A673 (cell line): ENCODE data around the gene ODAD2. TPM values are rescaled to one million over a fixed set of nuclear protein-coding genes. Genes with fewer than 3 reads are reported as not detected.

Experiments used
- BruUV-seq: library from RNA; stranded (reverse); fragments of 400-500 nt; replicated peaks from 2 replicates; lab custom pipeline; 2021; lab: Mats Ljungman, UMichigan
- CTCF ChIA-PET: fragments of 300-600 bp; sonication (Branson Sonifier 250); formaldehyde crosslinking; loops from one replicate; lab custom pipeline; 2022; ENCODE audit warnings: antibody characterized with exemption; lab: Charles Lee
- POLR2A ChIA-PET: fragments of 300-600 bp; sonication (Branson Sonifier 250); formaldehyde crosslinking; loops from one replicate; lab custom pipeline; 2022; ENCODE audit warnings: antibody characterized with exemption; ENCODE audit not compliant: low non-redundant PET; lab: Charles Lee
- DNase-seq: peaks from one replicate; pipeline ENCODE4 v3.0.0-alpha.2; 2015; ENCODE audit warnings: low spot score
- H3K27ac ChIP-seq: fragments of 200-600 bp; sonication (generic); 2 replicates; pipeline ENCODE4 v1.5.1; 2016; ENCODE audit warnings: mixed run types, low read depth, mild to moderate bottlenecking, mixed read lengths, antibody characterized with exemption, low read length; ENCODE audit not compliant: poor library complexity, severe bottlenecking
- H3K27me3 ChIP-seq: fragments of 200-600 bp; sonication (generic); replicated peaks from 2 replicates; pipeline ENCODE4 v1.6.1; 2017; ENCODE audit warnings: mixed run types, low read depth, mild to moderate bottlenecking, mixed read lengths, antibody characterized with exemption, low read length; ENCODE audit not compliant: insufficient read depth, poor library complexity
- H3K36me3 ChIP-seq: fragments of 200-600 bp; sonication (generic); 2 replicates; pipeline ENCODE4 v1.6.1; 2016; ENCODE audit warnings: mixed run types, mild to moderate bottlenecking, mixed read lengths, antibody characterized with exemption, low read length; ENCODE audit not compliant: insufficient read depth, poor library complexity, severe bottlenecking
- H3K4me1 ChIP-seq: fragments of 200-600 bp; sonication (generic); 2 replicates; pipeline ENCODE4 v1.6.1; 2017; ENCODE audit warnings: mixed run types, mild to moderate bottlenecking, mixed read lengths, antibody characterized with exemption, low read length; ENCODE audit not compliant: insufficient read depth, poor library complexity, severe bottlenecking
- H3K4me3 ChIP-seq: fragments of 200-600 bp; sonication (generic); 2 replicates; pipeline ENCODE4 v1.5.1; 2016; ENCODE audit warnings: low read depth, mixed run types, mild to moderate bottlenecking, mixed read lengths, low read length; ENCODE audit not compliant: poor library complexity, severe bottlenecking
- H3K9me3 ChIP-seq: fragments of 200-600 bp; sonication (generic); 2 replicates; pipeline ENCODE4 v1.6.1; 2016; ENCODE audit warnings: mixed run types, low read depth, mild to moderate bottlenecking, mixed read lengths, antibody characterized with exemption, low read length; ENCODE audit not compliant: poor library complexity, severe bottlenecking
- EZH2 ChIP-seq: fragments of 200-600 bp; sonication (generic); IDR thresholded peaks from 2 replicates; pipeline ENCODE4 v1.6.1; 2017; ENCODE audit warnings: borderline replicate concordance, low read depth, mild to moderate bottlenecking, mixed read lengths, antibody characterized with exemption, low read length; ENCODE audit not compliant: poor library complexity, severe bottlenecking
- intact Hi-C: fragments of 100-400 bp; cut with micrococcal nuclease; formaldehyde crosslinking; loops from one replicate; pipeline ENCODE4 v1.10.0; 2022; ENCODE audit not compliant: unreplicated experiment
- total RNA-seq: library from RNA; stranded (reverse); gene quantifications from 2 replicates; pipeline ENCODE4 v1.2.3, GENCODE V29; 2021
- TF ChIP-seq, protein P1 (sequence below): fragments of 300-800, 200-600 bp; sonication (generic); conservative IDR thresholded peaks from 2 replicates; pipeline ENCODE4 v1.5.1; 2017; ENCODE audit warnings: low read depth, mild to moderate bottlenecking, antibody characterized with exemption, low read length, moderate library complexity, mixed read lengths

Gene ODAD2
- total RNA-seq, 1 experiment from 2014 or later: 1.2 TPM

DNA sequence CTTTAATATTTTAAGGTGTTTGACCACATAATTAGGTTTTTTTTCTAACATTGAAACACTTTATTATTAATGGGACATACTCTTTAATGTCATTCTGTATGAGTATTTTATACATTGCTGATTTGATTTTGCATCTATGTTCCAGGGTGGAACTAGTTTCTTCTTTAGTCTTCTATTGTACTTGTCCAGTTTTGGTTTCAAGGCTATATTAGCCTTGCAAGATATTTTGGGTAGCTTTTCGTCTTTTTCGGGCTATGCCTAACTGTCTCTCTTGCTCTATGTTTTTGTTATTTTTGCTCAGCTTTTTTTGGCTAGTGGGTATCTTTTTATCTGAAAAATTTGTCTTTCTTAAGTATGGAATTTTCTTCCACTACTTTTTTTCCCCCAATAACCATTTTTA, 214.6 kb downstream of the ODAD2 start:
- TF ChIP-seq EZH2: no peak
- TF ChIP-seq, protein P1, sequence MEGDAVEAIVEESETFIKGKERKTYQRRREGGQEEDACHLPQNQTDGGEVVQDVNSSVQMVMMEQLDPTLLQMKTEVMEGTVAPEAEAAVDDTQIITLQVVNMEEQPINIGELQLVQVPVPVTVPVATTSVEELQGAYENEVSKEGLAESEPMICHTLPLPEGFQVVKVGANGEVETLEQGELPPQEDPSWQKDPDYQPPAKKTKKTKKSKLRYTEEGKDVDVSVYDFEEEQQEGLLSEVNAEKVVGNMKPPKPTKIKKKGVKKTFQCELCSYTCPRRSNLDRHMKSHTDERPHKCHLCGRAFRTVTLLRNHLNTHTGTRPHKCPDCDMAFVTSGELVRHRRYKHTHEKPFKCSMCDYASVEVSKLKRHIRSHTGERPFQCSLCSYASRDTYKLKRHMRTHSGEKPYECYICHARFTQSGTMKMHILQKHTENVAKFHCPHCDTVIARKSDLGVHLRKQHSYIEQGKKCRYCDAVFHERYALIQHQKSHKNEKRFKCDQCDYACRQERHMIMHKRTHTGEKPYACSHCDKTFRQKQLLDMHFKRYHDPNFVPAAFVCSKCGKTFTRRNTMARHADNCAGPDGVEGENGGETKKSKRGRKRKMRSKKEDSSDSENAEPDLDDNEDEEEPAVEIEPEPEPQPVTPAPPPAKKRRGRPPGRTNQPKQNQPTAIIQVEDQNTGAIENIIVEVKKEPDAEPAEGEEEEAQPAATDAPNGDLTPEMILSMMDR: no peak
- no peaks in the 10 kb centered on the region for H3K36me3 ChIP-seq
- no peaks in the 10 kb centered on the region for H3K9me3 ChIP-seq
- no TSS peak for BruUV-seq
- no peak overlapping the region for H3K27ac ChIP-seq
- no peak for DNase-seq
- H3K4me1 ChIP-seq: no peaks in the 10 kb centered on the region
- intact Hi-C loops: loop anchor here (5.0 to 10.0 kb wide), 2 partner anchors 393 to 451 kb away; no protein-coding TSS in a partner anchor
- H3K4me3 ChIP-seq: no peak overlapping the region
- peaks cover 26% of the 10 kb centered on the region for H3K27me3 ChIP-seq
- CTCF ChIA-PET: interaction anchor here (0.6 kb wide), 1 partner anchor 395 kb away, joined by 4 read pairs; no protein-coding TSS in a partner anchor
- POLR2A ChIA-PET: no interaction called here

DNA sequence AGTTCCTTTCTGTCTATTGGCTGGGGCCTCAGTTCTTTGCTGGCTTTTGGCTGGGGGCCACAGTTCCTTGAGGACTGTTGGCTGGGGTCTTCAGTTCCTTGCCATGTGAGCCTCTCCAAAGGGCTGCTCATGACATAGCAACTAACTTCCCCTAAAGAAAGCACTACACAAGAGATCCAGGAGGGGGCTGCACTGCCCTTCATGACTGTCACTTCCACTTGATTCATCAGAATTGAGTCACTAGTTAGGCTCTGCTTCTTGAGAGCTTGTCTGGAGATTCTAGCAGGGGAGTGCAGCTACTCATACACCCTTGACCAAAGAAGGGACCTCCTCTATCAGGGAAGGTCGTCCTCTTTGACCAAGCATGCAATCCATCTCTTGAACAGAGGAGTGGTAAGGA, 215.2 kb downstream of the ODAD2 start:
- Histone ChIP-seq H3K27ac (no peak overlapping the region), H3K36me3 (no peaks in the 10 kb centered on the region), H3K27me3 (peaks cover 22% of the 10 kb centered on the region), H3K9me3 (no peaks in the 10 kb centered on the region), H3K4me3 (no peak overlapping the region), H3K4me1 (no peaks in the 10 kb centered on the region)
- CTCF ChIA-PET: interaction anchor here (0.6 kb wide), 1 partner anchor 396 kb away, joined by 4 read pairs; no protein-coding TSS in a partner anchor
- DNase-seq: peak; percentile 64
- intact Hi-C loops: loop anchor here (5.0 to 10.0 kb wide), 2 partner anchors 394 to 451 kb away; no protein-coding TSS in a partner anchor
- POLR2A ChIA-PET: no interaction called here
- TF ChIP-seq, protein P1: peak; percentile 49
- TF ChIP-seq EZH2: no peak
- no TSS peak for BruUV-seq

DNA sequence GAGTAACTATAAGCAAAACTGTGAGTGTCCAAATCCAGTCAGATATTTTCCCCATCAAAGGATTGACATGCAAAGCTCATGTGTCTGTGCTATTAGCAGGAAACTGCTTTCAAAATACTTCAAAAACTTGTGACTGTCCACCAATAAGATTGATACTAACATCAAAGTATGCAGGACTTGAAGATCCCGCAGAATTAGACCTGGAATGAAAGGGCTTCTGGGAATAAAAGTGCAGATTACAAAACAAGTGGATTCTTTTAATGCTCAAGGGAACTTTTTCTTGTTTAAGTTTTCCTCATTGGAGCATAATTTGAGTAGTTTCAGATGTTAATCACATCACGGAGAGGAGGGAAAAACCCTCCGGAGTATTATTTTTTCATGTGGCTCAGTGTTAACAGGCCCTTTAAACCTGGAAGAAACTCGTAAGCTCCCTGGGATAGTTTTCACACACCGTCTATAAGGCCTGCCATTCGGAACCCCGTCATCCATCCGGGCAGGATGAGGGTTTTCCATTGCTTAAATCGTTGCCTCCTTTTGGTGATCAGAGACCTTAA, 219.3 kb downstream of the ODAD2 start:
- H3K27ac ChIP-seq: no peak overlapping the region
- H3K4me3 ChIP-seq: no peak overlapping the region
- H3K36me3 ChIP-seq: no peaks in the 10 kb centered on the region
- TF ChIP-seq, protein P1: no peak
- TF ChIP-seq EZH2: no peak
- BruUV-seq: no TSS peak
- H3K4me1 ChIP-seq: no peaks in the 10 kb centered on the region
- H3K9me3 ChIP-seq: no peaks in the 10 kb centered on the region
- ChIA-PET CTCF (no interaction called here), POLR2A (no interaction called here)
- intact Hi-C loops: loop anchor here (5.0 to 10.0 kb wide), 2 partner anchors 398 to 455 kb away; no protein-coding TSS in a partner anchor
- no peak for DNase-seq
- H3K27me3 ChIP-seq: peaks cover 6% of the 10 kb centered on the region
